Panc1 (cell line): ENCODE results near the gene ZMAT5. TPM values are rescaled to one million over a fixed set of nuclear protein-coding genes. Genes with fewer than 3 reads are reported as not detected.

Experiments used
- ATAC-seq: fragments of 200-7000 bp; cut with Tn5 transposase; 2 replicates; pipeline ENCODE4 v1.9.1; 2020; ENCODE audit warnings: mild to moderate bottlenecking, moderate library complexity
- Bru-seq: library from RNA; stranded (reverse); fragments of 400-500 nt; gene quantifications from one replicate; lab custom pipeline; 2021; lab: Mats Ljungman, UMichigan
- BruChase-seq, 2 experiments: library from RNA; stranded (reverse); fragments of 400-500 nt; gene quantifications; one replicate each; lab custom pipeline; 2021; lab: Mats Ljungman, UMichigan
- BruUV-seq: library from RNA; stranded (reverse); fragments of 400-500 nt; replicated peaks from 2 replicates; lab custom pipeline; 2021; lab: Mats Ljungman, UMichigan
- CTCF ChIA-PET: fragments of 300-600 bp; sonication (Branson Sonifier 250); formaldehyde crosslinking; loops from one replicate; lab custom pipeline; 2022; ENCODE audit warnings: antibody characterized with exemption; lab: Charles Lee
- POLR2A ChIA-PET: fragments of 300-600 bp; sonication (Branson Sonifier 250); formaldehyde crosslinking; loops from one replicate; lab custom pipeline; 2022; ENCODE audit warnings: antibody characterized with exemption; lab: Charles Lee
- DNase-seq: peaks from one replicate; pipeline ENCODE4 v3.0.0-alpha.2; 2010; ENCODE audit warnings: low read depth, low spot score
- H3K27ac ChIP-seq: 2 replicates; pipeline ENCODE4 v1.5.1; 2011; ENCODE audit warnings: mild to moderate bottlenecking, low read length, inconsistent platforms
- H3K27me3 ChIP-seq: fragments of 200-500 bp; sonication (Bioruptor generic); 2 replicates; pipeline ENCODE4 v1.6.0; 2014; ENCODE audit warnings: low read length, inconsistent platforms; ENCODE audit not compliant: control insufficient read depth, insufficient read depth
- H3K36me3 ChIP-seq: fragments of 200-500 bp; sonication (Bioruptor generic); 2 replicates; pipeline ENCODE4 v1.5.1; 2014; ENCODE audit warnings: inconsistent platforms, mild to moderate bottlenecking, low read length, moderate library complexity; ENCODE audit not compliant: control insufficient read depth, insufficient read depth
- H3K4me1 ChIP-seq: 2 replicates; pipeline ENCODE4 v1.5.1; 2011; ENCODE audit warnings: inconsistent platforms, mild to moderate bottlenecking, low read length, moderate library complexity; ENCODE audit not compliant: control insufficient read depth, insufficient read depth
- H3K4me3 ChIP-seq, 2 experiments: 2 replicates each; pipeline ENCODE4 v1.5.1; 2011 to 2012; ENCODE audit warnings: low read depth in 2 of 2, low read length in 2 of 2, mild to moderate bottlenecking in 2 of 2, inconsistent platforms in 1 of 2, moderate library complexity in 1 of 2
- H3K9me3 ChIP-seq: fragments of 200-500 bp; sonication (Bioruptor generic); 2 replicates; pipeline ENCODE4 v1.5.1; 2014; ENCODE audit warnings: low read depth, mild to moderate bottlenecking, inconsistent platforms, low read length, moderate library complexity; ENCODE audit not compliant: control insufficient read depth, insufficient read depth
- POLR2AphosphoS5 ChIP-seq: IDR thresholded peaks from 2 replicates; pipeline ENCODE4 v1.6.1; 2012; ENCODE audit warnings: mild to moderate bottlenecking, low read depth, low read length, moderate library complexity
- SIN3A ChIP-seq: IDR thresholded peaks from 2 replicates; pipeline ENCODE4 v1.6.1; 2012; ENCODE audit warnings: low read depth, mild to moderate bottlenecking, low read length, moderate library complexity, borderline replicate concordance; ENCODE audit not compliant: insufficient read depth
- TCF7L2 ChIP-seq: IDR thresholded peaks from 2 replicates; pipeline ENCODE4 v1.6.1; 2011; ENCODE audit warnings: mild to moderate bottlenecking, low read depth, low read length, inconsistent platforms
- in situ Hi-C: cut with HindIII; loops from 2 replicates; pipeline ENCODE4 v1.10.0; 2016; ENCODE audit warnings: low sequenced_read_pairs, low pct_unique_long_range_greater_than_20kb
- intact Hi-C: fragments of 100-400 bp; cut with micrococcal nuclease; formaldehyde crosslinking; loops from one replicate; pipeline ENCODE4 v1.10.0; 2022; ENCODE audit not compliant: unreplicated experiment
- long read RNA-seq: library from polyadenylated mRNA; unstranded; transcript quantifications from one replicate; pipeline ENCODE4 v2.0.0, GENCODE V29; 2021; ENCODE audit not compliant: unreplicated experiment
- polyA plus RNA-seq: library from polyadenylated mRNA; unstranded; fragments of >200 nt; gene quantifications from one replicate; pipeline ENCODE4 v1.2.1, GENCODE V29; 2012; ENCODE audit warnings: missing spikeins; ENCODE audit not compliant: insufficient read length
- total RNA-seq: library from RNA; stranded (reverse); gene quantifications from one replicate; pipeline ENCODE4 v1.2.1, GENCODE V29; 2021; ENCODE audit not compliant: unreplicated experiment
- TF ChIP-seq, protein P1 (sequence below): fragments of 450-650 bp; IDR thresholded peaks from 2 replicates; pipeline ENCODE4 v1.5.1; 2017; ENCODE audit warnings: mild to moderate bottlenecking
- TF ChIP-seq, protein P2 (sequence below), 2 experiments: IDR thresholded peaks; 2 replicates each; pipeline ENCODE4 v1.6.1; 2011 to 2012; ENCODE audit warnings: low read depth in 2 of 2, control low read depth in 1 of 2, low read length in 1 of 2, mild to moderate bottlenecking in 1 of 2, moderate library complexity in 1 of 2; ENCODE audit not compliant: insufficient read depth in 1 of 2

Gene ZMAT5, protein sequence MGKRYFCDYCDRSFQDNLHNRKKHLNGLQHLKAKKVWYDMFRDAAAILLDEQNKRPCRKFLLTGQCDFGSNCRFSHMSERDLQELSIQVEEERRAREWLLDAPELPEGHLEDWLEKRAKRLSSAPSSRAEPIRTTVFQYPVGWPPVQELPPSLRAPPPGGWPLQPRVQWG
- 22.4 TPM for total RNA-seq
- 30.5 TPM for polyA plus RNA-seq
- Bru-seq, nascent RNA: percentile 48 among the genes with signal in this experiment
- BruChase-seq, experiment 1, labeled RNA remaining after a 2-hour chase: percentile 53 among the genes with signal in this experiment
- BruChase-seq, experiment 2, labeled RNA remaining after a 6-hour chase: percentile 52 among the genes with signal in this experiment
- long read RNA-seq, transcript ZMAT5-201 (6 exons, 899 nt): major isoform, 6 of 26 reads
- long read RNA-seq, partial matches to known transcripts: 1 of 26 reads
- long read RNA-seq, other reads (novel, unspliced or antisense): 19 of 26 reads

DNA sequence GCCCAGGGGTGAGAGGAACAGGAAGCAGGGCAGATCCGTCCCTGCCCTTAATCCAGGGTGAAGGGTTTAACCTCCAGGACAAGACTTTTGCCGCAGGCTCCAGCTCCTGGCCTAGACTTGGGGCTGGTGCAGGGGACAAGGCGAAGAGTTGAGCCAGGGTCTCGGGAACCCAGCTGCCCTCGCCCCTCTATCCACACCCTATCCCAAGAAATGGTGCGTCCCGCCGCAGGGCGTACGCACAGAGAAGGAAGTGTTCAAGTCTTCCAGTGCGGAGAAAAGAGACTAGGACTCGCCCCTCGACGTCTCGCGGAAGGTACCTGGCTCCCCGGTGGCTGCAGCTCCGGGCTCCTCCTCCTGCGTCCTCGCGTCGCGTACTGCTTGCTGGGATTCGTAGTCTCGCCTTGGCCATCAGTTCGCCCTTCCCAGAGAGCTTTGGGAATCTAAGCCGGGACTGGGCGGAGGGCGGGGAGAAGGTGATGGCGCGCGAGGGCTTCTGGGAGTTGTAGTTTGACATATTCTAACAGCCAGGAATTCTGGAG, at the start of gene ZMAT5:
Gene ZMAT5, minus strand, starts transcription at position 376 of the 539 bp plus-strand sequence. CDS start 18,463 bp downstream, outside the sequence.
- intact Hi-C loops (no loop called here), in situ Hi-C loops (no loop called here)
- CTCF ChIA-PET: no interaction called here
- H3K4me3 ChIP-seq: peak within 1 kb of the TSS; percentile 97 to 98
- peaks cover 6% of the 10 kb centered on the region; the same call in 1 of the 2 replicates for H3K4me1 ChIP-seq
- no peaks in the 10 kb centered on the region for H3K27me3 ChIP-seq
- peak within 1 kb of the TSS; percentile 96 for H3K27ac ChIP-seq
- ATAC-seq: peak; percentile 99
- no peaks in the 10 kb centered on the region; the same call in 1 of the 2 replicates for H3K36me3 ChIP-seq
- no TSS peak for BruUV-seq
- POLR2A ChIA-PET: interaction anchor here (0.6 kb wide), 1 partner anchor 391 kb away, joined by 4 read pairs; no protein-coding TSS in a partner anchor
- DNase-seq: peak; percentile 78
- TF ChIP-seq, protein P1, sequence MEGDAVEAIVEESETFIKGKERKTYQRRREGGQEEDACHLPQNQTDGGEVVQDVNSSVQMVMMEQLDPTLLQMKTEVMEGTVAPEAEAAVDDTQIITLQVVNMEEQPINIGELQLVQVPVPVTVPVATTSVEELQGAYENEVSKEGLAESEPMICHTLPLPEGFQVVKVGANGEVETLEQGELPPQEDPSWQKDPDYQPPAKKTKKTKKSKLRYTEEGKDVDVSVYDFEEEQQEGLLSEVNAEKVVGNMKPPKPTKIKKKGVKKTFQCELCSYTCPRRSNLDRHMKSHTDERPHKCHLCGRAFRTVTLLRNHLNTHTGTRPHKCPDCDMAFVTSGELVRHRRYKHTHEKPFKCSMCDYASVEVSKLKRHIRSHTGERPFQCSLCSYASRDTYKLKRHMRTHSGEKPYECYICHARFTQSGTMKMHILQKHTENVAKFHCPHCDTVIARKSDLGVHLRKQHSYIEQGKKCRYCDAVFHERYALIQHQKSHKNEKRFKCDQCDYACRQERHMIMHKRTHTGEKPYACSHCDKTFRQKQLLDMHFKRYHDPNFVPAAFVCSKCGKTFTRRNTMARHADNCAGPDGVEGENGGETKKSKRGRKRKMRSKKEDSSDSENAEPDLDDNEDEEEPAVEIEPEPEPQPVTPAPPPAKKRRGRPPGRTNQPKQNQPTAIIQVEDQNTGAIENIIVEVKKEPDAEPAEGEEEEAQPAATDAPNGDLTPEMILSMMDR: no peak
- no peak for TF ChIP-seq SIN3A
- TF ChIP-seq TCF7L2: no peak
- no peak; the same call in 1 of the 2 replicates for TF ChIP-seq POLR2AphosphoS5
- TF ChIP-seq, protein P2, sequence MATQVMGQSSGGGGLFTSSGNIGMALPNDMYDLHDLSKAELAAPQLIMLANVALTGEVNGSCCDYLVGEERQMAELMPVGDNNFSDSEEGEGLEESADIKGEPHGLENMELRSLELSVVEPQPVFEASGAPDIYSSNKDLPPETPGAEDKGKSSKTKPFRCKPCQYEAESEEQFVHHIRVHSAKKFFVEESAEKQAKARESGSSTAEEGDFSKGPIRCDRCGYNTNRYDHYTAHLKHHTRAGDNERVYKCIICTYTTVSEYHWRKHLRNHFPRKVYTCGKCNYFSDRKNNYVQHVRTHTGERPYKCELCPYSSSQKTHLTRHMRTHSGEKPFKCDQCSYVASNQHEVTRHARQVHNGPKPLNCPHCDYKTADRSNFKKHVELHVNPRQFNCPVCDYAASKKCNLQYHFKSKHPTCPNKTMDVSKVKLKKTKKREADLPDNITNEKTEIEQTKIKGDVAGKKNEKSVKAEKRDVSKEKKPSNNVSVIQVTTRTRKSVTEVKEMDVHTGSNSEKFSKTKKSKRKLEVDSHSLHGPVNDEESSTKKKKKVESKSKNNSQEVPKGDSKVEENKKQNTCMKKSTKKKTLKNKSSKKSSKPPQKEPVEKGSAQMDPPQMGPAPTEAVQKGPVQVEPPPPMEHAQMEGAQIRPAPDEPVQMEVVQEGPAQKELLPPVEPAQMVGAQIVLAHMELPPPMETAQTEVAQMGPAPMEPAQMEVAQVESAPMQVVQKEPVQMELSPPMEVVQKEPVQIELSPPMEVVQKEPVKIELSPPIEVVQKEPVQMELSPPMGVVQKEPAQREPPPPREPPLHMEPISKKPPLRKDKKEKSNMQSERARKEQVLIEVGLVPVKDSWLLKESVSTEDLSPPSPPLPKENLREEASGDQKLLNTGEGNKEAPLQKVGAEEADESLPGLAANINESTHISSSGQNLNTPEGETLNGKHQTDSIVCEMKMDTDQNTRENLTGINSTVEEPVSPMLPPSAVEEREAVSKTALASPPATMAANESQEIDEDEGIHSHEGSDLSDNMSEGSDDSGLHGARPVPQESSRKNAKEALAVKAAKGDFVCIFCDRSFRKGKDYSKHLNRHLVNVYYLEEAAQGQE (IDR thresholded peaks at IDR 0.05; ENCODE audit: insufficient read depth in 1 of 2, low read depth in 2 of 2, low read length in 1 of 2): no peak
- H3K9me3 ChIP-seq: no peaks in the 10 kb centered on the region

DNA sequence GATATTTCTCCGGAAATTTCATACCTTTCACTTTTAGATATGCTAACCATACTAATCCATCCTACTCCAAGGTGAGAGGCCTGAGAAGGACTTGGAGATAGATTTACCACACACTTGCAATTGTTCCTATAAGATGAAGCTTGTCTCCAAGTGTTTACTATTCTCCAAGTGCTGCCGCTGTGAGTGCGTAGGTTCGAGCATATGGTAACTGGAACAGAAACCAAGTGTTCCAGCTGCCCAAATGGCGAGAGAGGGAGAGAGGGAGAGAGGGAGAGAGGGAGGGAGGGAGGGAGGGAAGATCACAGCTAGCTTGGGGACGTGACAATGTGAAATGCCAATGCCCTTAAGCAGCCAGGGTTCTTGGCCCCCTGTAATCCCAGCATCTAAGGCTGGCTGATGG, 49.7 kb upstream of the ZMAT5 start:
- CTCF ChIA-PET: interaction anchor here (0.6 kb wide), 1 partner anchor 15 kb away, joined by 6 read pairs; no protein-coding TSS in a partner anchor
- H3K27ac ChIP-seq: no peak overlapping the region

More for the DNA sequence above, 49.7 kb upstream of the ZMAT5 start:
- BruUV-seq: no TSS peak
- peaks cover 6% of the 10 kb centered on the region for H3K36me3 ChIP-seq
- POLR2A ChIA-PET: no interaction called here
- no peak for ATAC-seq
- in situ Hi-C loops: no loop called here
- DNase-seq: no peak
- H3K9me3 ChIP-seq: no peaks in the 10 kb centered on the region
- no peak overlapping the region for H3K4me3 ChIP-seq
- TF ChIP-seq, protein P2 (IDR thresholded peaks at IDR 0.05; ENCODE audit: insufficient read depth in 1 of 2, low read depth in 2 of 2, low read length in 1 of 2): no peak
- TF ChIP-seq TCF7L2 (no peak), SIN3A (no peak), POLR2AphosphoS5 (no peak)
- TF ChIP-seq, protein P1: no peak
- intact Hi-C loops: no loop called here
- no peaks in the 10 kb centered on the region for H3K4me1 ChIP-seq
- H3K27me3 ChIP-seq: no peaks in the 10 kb centered on the region
